Measurements from ENCODE around the gene PDLIM1.

Gene PDLIM1

DNA sequence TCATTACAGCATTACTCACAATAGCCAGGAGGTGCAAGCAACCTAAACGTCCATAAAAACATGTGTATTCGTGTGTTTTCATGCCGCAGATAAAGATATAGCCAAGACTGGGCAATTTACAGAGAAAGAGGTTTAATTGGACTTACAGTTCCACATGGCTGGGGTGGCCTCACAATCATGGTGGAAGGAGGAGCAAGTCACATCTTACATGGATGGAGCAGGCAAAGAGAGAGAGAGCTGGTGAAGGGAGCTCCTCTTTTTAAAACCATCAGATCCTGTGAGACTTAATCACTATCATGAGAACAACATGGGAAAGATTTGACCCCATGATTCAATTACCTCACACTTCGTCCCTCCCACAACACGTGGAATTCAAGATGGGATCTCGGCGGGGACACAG lies 33.0 kb downstream of the PDLIM1 start:
- DNase-seq (ENCODE audit: low spot score): no peak
- TF ChIP-seq, protein P1, sequence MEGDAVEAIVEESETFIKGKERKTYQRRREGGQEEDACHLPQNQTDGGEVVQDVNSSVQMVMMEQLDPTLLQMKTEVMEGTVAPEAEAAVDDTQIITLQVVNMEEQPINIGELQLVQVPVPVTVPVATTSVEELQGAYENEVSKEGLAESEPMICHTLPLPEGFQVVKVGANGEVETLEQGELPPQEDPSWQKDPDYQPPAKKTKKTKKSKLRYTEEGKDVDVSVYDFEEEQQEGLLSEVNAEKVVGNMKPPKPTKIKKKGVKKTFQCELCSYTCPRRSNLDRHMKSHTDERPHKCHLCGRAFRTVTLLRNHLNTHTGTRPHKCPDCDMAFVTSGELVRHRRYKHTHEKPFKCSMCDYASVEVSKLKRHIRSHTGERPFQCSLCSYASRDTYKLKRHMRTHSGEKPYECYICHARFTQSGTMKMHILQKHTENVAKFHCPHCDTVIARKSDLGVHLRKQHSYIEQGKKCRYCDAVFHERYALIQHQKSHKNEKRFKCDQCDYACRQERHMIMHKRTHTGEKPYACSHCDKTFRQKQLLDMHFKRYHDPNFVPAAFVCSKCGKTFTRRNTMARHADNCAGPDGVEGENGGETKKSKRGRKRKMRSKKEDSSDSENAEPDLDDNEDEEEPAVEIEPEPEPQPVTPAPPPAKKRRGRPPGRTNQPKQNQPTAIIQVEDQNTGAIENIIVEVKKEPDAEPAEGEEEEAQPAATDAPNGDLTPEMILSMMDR (IDR thresholded peaks at IDR 0.05; ENCODE audit: borderline replicate concordance, control extremely low read depth, extremely low read depth, insufficient read depth, missing control alignments): no peak
- in situ Hi-C loops (cut with MboI; ENCODE audit: low sequenced_read_pairs, unreplicated experiment): loop anchor here (10.0 kb wide), 1 partner anchor 107 kb away; no protein-coding TSS in a partner anchor

DNA sequence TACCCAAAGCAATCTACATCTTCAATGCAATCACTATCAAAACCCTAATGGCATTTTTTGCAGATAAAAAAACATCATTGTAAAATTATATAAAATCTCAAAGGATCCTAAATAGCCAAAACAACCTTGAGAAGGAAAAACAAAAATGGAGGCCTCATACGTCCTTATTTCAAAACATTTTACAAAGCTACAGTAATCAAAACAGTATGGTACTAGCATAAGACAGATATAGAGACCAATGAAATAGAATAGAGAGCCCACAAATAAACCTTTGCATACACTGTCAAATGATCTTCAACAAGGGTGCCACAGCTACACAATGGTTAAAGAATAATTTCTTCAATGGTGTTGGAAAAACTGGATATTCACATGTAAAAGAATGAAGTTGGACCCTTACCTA lies 34.5 kb downstream of the PDLIM1 start:
- TF ChIP-seq, protein P1 (IDR thresholded peaks at IDR 0.05; ENCODE audit: borderline replicate concordance, control extremely low read depth, extremely low read depth, insufficient read depth, missing control alignments): no peak
- DNase-seq (ENCODE audit: low spot score): no peak
- in situ Hi-C loops (cut with MboI; ENCODE audit: low sequenced_read_pairs, unreplicated experiment): loop anchor here (10.0 kb wide), 1 partner anchor 109 kb away; no protein-coding TSS in a partner anchor

DNA sequence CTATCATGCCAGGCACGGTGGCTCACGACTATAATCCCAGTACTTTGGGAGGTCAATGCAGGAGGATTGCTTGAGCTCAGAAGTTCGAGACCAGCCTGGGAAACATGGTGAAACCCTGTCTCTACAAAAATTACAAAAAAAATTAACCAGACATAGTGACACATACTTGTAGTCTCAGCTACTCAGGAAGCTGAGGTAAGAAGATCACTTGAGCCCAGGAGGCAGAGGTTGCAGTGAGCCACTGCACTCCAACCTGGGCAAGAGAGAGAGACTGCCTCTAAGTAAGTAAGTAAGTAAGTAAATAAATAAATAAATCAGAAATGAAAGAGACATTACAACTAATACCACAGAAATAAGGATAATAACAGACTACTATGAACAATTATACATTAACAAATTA lies 36.2 kb downstream of the PDLIM1 start:
- in situ Hi-C loops (cut with MboI; ENCODE audit: low sequenced_read_pairs, unreplicated experiment): loop anchor here (10.0 kb wide), 1 partner anchor 110 kb away; no protein-coding TSS in a partner anchor
- DNase-seq (ENCODE audit: low spot score): no peak
- TF ChIP-seq, protein P1 (IDR thresholded peaks at IDR 0.05; ENCODE audit: borderline replicate concordance, control extremely low read depth, extremely low read depth, insufficient read depth, missing control alignments): no peak

DNA sequence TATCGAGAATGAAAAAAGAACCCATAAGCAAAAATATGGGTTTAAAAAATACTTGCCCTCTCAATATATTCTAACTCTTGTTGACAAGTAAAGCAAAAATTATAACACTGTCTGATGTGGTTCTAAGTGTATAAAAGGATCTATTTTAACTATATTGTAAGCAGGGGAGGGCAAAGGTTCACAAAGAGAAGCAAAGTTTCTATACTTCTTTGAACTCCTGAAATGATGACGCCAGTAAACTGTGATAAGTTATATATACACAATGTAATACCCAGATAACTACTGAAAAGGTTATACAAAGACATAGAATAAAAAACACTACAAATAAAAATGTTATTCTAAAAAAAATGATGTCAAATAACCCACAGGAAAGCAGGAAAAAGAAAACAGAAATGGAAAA lies 37.1 kb downstream of the PDLIM1 start:
- in situ Hi-C loops (cut with MboI; ENCODE audit: low sequenced_read_pairs, unreplicated experiment): loop anchor here (10.0 kb wide), 1 partner anchor 111 kb away; no protein-coding TSS in a partner anchor
- TF ChIP-seq, protein P1 (IDR thresholded peaks at IDR 0.05; ENCODE audit: borderline replicate concordance, control extremely low read depth, extremely low read depth, insufficient read depth, missing control alignments): no peak
- DNase-seq (ENCODE audit: low spot score): no peak

DNA sequence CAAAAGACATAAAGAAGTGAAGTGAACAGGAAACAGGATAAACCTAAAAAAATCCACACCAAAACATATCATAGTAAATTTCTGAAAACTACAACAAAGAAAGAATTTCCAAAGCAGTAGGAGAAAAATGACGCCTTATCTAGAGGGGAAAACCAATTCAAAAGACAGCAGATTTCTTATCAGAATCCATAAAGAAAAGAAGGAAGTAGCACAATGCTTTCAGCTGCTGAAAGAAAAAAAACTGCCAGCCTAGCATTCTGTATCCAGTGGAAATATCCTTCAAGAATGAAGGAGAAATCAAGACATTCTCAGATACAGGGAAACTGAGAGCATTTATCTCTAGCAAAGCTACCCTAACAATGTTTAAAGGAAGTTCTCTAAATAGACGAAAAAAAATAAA lies 37.8 kb downstream of the PDLIM1 start:
- TF ChIP-seq, protein P1 (IDR thresholded peaks at IDR 0.05; ENCODE audit: borderline replicate concordance, control extremely low read depth, extremely low read depth, insufficient read depth, missing control alignments): no peak
- no peak for DNase-seq (ENCODE audit: low spot score)
- in situ Hi-C loops (cut with MboI; ENCODE audit: low sequenced_read_pairs, unreplicated experiment): loop anchor here (10.0 kb wide), 1 partner anchor 112 kb away; no protein-coding TSS in a partner anchor

DNA sequence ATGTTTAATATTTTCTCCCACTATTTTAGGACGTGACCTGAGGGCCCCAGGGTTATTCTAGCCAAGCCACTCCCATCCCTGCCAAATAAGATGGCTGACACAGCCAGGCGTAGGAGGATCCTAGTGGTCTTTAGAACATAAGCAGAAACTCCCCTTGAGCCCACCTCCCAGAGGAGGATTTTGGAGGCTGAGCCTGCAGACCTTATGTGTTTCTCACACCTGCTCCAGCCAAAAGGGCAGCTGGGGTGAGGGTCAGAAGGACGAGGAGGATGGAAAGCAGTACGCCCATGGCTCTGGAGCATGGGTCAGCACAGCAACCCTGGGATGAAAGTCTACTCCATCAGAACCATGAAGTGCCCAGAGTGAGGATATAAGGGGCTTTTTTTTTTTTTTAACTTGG lies 39.9 kb downstream of the PDLIM1 start:
- no peak for DNase-seq (ENCODE audit: low spot score)
- in situ Hi-C loops (cut with MboI; ENCODE audit: low sequenced_read_pairs, unreplicated experiment): loop anchor here (10.0 kb wide), 1 partner anchor 114 kb away; no protein-coding TSS in a partner anchor
- TF ChIP-seq, protein P1 (IDR thresholded peaks at IDR 0.05; ENCODE audit: borderline replicate concordance, control extremely low read depth, extremely low read depth, insufficient read depth, missing control alignments): no peak
